ENCODE data around the gene DNER.

DNA sequence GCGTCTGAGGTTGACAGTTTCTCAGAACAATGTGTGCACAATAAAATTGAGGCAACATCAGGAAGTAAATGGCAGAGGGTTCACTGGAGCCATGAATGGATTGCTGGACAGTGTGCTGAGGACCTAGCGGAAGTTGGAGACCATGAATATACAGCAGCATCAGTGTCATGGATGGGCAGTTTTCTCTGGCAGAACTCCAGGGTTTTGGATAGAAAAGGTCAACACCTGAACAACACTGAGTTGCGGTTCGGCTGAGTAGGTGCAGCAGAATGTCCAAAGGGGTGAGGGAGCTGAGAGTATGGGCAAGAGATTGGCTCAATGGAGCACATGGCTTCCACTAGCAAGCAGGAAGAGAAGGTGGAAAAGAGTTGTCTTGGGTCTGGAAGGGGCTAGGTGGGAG lies 73.7 kb downstream of the DNER start:
- TF ChIP-seq POLR2A (IDR thresholded peaks at IDR 0.05; ENCODE audit: insufficient read depth in 1 of 2, low read depth in 2 of 2, low read length in 2 of 2) = no peak
- no peak for TF ChIP-seq ZFX (CRISPR knock-in tag; IDR thresholded peaks at IDR 0.05; ENCODE audit: low read depth)
- TF ChIP-seq ZSCAN20 (CRISPR knock-in tag; IDR thresholded peaks at IDR 0.05; ENCODE audit: borderline replicate concordance) = no peak
- TF ChIP-seq HOXA5 (CRISPR knock-in tag; IDR thresholded peaks at IDR 0.05) = no peak
- no peak for TF ChIP-seq ZNF724P (CRISPR knock-in tag; IDR thresholded peaks at IDR 0.05; ENCODE audit: borderline replicate concordance)
- no peak for TF ChIP-seq MED1 (CRISPR knock-in tag; IDR thresholded peaks at IDR 0.05)
- TF ChIP-seq, protein P1, sequence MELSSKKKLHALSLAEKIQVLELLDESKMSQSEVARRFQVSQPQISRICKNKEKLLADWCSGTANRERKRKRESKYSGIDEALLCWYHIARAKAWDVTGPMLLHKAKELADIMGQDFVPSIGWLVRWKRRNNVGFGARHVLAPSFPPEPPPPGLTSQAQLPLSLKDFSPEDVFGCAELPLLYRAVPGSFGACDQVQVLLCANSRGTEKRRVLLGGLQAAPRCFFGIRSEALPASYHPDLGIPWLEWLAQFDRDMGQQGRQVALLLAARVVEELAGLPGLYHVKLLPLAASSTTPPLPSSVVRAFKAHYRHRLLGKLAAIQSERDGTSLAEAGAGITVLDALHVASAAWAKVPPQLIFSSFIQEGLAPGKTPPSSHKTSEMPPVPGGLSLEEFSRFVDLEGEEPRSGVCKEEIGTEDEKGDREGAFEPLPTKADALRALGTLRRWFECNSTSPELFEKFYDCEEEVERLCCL (CRISPR knock-in tag; IDR thresholded peaks at IDR 0.05; ENCODE audit: borderline replicate concordance) = no peak
- TF ChIP-seq ZNF569 (CRISPR knock-in tag; IDR thresholded peaks at IDR 0.05; ENCODE audit: borderline replicate concordance) = no peak
- no peak for TF ChIP-seq ZNF501 (CRISPR knock-in tag; IDR thresholded peaks at IDR 0.05)
- no peak for TF ChIP-seq ZNF773 (CRISPR knock-in tag; IDR thresholded peaks at IDR 0.05; ENCODE audit: borderline replicate concordance)
- TF ChIP-seq RAD21 (CRISPR knock-in tag; IDR thresholded peaks at IDR 0.05) = no peak
- TF ChIP-seq ATF7 (IDR thresholded peaks at IDR 0.05) = no peak
- TF ChIP-seq ATF7 (CRISPR knock-in tag; IDR thresholded peaks at IDR 0.05) = no peak
- TF ChIP-seq, protein P2, sequence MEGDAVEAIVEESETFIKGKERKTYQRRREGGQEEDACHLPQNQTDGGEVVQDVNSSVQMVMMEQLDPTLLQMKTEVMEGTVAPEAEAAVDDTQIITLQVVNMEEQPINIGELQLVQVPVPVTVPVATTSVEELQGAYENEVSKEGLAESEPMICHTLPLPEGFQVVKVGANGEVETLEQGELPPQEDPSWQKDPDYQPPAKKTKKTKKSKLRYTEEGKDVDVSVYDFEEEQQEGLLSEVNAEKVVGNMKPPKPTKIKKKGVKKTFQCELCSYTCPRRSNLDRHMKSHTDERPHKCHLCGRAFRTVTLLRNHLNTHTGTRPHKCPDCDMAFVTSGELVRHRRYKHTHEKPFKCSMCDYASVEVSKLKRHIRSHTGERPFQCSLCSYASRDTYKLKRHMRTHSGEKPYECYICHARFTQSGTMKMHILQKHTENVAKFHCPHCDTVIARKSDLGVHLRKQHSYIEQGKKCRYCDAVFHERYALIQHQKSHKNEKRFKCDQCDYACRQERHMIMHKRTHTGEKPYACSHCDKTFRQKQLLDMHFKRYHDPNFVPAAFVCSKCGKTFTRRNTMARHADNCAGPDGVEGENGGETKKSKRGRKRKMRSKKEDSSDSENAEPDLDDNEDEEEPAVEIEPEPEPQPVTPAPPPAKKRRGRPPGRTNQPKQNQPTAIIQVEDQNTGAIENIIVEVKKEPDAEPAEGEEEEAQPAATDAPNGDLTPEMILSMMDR (CRISPR knock-in tag; IDR thresholded peaks at IDR 0.05) = no peak
- TF ChIP-seq ZNF891 (CRISPR knock-in tag; IDR thresholded peaks at IDR 0.05) = no peak

Data from HepG2 (cell line).